GM21528 (cell line): ENCODE results near the gene TRAPPC13.
A peak's percentile ranks its signal among the peaks of the same experiment; 100 is the strongest.
"Not testable (repeated sequence)": the region's sequence is repeated elsewhere in the genome, so short reads cannot be mapped to it uniquely, and the experiment has no call there.

Experiments
- ATAC-seq: cut with Tn5 transposase; IDR thresholded peaks from one replicate; pipeline ENCODE4 v1.9.1; 2021; ENCODE audit warnings: mild to moderate bottlenecking, moderate library complexity; ENCODE audit not compliant: unreplicated experiment, low FRiP score

TRAPPC13 gene

DNA sequence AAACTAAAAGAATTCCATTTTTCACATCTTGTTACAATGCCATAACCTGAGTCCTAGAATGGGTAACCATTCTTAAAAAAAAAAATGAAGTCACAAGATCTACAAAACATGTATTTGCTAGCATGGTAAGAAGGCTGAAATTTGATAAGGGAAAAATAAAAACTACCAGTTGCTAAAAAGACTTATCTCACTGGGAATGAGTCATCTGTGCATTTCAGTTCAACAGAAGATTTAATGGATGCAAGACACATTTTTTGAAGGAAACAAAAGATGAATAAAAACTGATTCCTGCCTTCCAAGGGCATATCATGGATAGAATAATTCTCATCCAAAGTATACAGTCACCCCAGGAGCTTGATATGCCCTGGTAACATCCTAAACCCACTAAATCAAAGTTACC, 49.9 kb downstream of the TRAPPC13 start:
- no peak for ATAC-seq

DNA sequence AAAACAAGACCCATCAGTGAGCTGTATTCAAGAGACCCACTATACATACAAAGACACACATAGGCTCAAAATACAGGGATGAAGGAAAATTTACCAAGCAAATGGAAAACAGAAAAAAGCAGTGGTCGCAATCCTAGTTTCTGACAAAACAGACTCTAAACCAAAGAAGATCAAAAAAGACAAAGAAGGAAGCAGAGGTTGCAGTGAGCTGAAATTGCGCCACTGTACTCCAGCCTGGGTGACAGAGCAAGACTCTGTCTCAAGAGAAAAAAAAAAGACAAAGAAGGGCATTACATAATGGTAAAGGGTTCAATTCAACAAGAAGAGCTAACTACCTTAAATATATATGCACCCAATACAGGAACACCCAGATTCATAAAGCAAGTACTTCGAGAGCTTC, 51.2 kb downstream of the TRAPPC13 start:
- ATAC-seq: not testable (repeated sequence)

DNA sequence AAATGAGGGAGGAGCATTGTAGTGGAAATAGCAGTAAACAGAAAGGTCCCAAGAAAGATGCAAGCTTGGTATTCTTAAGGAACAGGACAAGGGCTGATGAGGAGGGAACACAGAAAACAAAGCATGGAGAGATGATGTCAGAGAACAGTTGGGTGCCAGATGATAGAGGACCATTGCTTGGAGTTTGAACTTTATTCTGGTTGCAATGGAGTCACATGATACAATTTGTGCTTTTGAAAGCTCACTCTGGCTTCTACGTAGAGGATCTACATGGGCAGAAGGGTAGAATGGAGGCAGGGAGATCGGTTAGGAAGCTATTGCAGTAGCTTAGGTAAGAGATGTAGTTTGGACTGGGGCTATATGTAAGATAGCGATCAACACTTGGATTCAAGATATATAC, 57.3 kb downstream of the TRAPPC13 start:
- no peak for ATAC-seq

DNA sequence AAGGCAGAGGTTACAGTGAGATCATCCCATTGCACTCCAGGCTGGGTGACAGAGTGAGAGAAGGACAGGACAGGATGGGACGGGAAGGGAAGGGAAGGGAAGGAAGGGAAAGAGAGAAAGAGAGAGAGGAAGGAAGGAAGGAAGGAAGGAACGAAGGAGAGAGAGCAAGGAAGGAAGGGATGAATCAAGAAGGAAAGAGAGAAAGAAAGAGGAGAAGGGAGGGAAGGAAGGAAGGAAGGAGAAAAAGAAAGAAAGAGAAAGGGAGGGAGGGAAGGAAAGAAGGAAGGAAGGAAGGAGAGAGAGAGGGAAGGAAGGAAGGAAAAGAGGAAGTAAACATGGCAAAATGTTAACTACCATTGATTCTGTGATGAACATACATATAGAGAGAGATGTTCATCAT, 68.3 kb downstream of the TRAPPC13 start:
- ATAC-seq: no peak

DNA sequence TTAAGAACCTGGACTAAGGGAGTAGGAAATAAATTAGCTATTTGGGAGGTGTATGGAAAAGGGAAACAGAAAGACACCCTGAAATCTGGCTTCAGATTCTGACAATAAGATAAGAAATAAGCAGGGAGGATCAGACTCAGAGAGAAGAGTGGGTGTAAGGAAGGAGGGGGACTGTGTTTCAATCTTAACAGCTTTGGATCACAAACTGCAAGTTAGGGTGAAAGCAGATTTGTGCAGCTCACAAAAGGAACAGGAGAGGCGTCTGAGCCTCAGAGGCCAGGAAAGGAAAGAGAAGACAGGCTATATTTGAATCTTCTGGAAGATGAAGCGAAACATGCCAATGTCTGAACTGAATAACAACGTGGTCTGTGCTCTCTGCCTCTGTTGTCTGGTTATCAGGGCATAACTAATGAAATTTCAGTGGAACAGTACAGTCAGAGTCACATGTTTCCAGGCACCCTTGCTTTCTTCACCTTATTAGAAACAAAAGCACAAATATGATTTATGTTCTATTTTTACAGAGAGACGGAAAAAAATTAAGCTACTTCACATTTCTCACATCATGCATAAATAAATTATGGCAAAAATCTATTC, 70.4 kb downstream of the TRAPPC13 start:
- no peak for ATAC-seq

DNA sequence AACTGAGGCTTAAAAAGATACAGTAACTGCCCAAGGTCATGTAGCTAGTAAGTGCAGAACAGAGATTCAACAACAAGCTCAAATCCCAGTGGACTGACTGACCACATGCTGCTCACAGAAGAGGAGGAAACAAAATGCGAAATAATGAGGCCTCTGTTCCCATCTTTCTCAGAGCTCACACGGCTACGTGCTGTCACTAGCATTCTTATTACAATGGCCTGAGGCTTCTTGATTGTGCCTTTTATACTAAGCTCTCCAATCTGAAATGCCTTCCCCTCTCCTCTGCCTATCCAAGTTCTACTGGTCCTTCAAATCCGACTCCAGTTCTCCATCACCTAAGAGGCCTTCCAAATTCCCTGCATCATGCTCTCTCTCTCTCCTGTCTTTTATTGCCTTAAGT, 71.1 kb downstream of the TRAPPC13 start:
- no peak for ATAC-seq

DNA sequence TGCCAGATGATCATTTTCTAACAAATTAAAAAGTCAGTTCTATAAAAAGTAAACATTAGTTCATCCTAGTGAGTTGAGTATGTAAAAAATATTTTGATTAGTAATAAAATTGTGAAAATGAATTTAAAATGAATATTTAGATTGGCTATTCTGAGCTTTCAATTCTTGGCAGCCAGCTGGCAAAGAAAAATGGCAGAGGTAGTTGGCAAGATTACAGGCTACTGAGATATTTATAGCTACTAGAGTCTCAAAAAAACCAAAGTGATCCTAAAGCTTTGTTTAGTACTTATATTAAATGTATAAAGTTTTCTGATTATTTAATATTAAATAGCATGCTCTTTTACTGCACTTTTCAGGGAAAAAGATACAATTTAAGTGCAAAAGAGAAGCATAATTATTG, 72.1 kb downstream of the TRAPPC13 start:
- ATAC-seq: no peak

DNA sequence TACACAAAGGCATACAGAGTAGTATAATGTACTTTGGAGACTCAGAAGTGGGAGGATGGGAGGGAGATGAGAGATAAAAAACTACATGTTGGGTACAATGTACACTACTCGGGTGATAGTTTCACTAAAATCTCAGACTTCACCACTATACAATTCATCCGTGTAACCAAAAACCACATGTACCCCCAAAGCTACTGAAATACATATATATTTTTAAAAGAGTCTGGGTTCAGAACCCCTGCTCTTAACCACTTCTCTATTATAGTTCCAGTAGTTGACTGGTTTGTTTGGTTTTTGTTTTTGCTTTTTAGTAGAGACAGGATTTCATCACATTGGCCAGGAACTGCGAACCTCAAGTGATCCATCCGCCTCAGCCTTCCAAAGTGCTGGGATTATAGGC, 74.5 kb downstream of the TRAPPC13 start:
- ATAC-seq: peak; percentile 57

DNA sequence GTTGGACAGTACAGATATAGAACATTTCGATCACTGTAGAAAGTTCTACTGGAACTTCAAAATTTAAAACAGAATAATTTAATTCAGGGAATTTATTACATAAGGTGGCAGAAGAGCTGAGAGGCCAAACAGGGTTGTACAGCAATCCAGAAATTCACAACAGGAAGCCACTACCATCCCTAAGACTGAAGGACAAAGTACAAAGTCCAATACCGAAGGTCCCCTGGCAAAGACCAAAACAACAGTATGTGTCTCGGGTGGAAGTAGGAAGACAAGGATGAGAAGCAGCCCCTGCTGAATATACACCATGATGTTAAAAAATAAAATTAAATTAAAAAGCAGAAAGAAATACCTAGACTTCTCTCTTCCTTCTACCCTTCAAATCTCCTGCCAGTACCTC, 77.2 kb downstream of the TRAPPC13 start:
- no peak for ATAC-seq

DNA sequence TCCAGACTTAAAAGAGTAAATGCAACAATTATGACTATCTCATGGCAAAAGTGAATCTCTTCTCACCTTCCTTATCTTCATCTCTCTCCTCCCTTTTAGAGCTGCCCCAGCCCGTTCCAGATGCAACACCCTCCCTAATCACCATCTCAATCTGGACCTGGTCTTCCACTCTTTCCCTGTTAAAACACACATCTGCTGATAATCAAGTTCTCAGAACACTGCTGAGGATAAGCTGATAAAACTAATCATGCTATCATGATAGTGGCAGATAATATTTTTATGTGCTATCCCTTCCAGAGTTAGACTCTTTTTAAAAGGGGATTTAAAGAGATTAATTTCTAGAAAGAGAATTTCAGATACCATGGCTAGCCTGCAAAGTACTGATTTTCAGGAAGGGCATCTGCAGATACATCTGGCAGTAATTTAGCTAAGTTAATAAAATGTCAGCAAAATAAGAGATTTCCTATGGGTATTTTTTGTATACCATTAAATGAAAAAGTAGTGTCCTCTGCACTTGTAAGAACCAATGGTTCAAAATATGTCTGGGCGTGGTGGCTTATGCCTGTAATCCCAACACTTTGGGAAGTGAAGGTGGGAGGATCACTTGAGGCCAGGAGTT, 79.9 kb downstream of the TRAPPC13 start:
- no peak for ATAC-seq

DNA sequence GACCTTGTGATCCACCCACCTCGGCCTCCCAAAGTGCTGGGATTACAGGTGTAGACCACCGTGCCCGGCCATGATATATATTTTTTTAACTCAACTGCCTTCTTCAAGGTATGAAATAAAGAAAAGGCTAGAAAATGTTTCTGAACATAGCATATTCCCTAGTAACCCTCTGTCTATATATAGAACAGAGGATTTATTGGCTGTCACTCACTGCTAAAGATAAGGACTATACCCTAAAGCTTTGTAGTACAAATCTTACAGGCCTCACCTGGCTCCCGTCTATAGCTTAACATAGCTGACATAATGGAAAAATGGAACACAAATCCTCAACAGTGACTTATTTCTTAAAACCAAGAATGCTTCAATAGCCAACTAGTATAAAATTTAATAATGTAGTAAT, 82.8 kb downstream of the TRAPPC13 start:
- no peak for ATAC-seq

DNA sequence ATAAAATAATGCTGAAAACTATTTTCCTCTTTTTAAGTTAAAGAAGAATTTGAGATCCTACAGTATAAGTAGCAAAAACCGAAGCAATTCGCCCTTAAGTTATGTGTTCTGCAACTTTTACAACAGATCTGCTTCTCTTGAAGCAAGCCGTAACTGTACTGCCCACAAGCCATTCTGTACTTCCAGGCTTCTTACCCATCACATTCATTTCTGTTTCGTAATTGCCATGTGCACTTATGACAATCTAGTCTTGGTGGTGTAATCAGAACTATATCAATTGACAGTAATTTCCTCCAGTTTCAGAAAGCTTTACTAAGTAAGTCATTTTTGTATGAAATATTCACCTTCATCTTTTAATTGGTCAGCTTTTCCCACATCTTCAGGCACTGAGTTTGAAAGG, 83.3 kb downstream of the TRAPPC13 start:
- no peak for ATAC-seq
